Nucleus accumbens (tissue), 56 donors: ENCODE measurements around the gene RTP3.

Source experiments
- DNase-seq, 56 donors: peaks; one replicate each; lab custom pipeline; 2025; lab: John Stamatoyannopoulos, UW

Gene RTP3

DNA sequence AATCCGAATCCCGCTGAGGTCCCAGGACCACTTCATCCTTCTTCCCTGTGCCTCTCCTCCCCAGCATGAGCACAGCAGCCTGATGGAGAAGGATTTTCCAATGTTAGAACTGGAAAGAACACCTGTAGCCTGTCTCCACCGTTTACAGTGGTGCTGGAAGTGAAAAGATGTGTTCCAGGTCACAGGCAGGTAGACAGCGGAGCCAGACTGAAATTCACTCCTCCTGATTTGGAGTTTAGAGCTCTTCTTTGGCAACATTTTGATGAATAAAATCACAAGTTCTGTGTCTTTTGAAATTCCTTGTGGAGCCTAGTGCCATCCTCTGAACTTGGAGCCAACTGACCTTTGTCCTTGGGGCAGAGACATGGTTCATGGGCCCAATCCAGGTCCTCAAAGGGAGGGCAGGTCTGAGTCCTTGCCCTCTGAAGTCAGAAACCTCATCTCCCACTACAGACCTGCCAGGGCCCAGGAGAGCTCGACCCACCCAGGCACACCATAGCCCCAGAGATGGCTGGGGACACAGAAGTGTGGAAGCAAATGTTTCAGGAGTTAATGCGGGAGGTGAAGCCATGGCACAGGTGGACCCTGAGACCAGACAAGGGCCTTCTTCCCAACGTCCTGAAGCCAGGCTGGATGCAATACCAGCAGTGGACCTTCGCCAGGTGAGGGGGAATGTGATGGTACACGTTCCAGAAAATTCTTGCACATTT is at the start of gene RTP3:
RTP3 (plus strand) TSS at position 421 of the 710 bp plus-strand sequence; CDS start at position 508, 87 bp downstream.
- DNase-seq, result no peak

DNA sequence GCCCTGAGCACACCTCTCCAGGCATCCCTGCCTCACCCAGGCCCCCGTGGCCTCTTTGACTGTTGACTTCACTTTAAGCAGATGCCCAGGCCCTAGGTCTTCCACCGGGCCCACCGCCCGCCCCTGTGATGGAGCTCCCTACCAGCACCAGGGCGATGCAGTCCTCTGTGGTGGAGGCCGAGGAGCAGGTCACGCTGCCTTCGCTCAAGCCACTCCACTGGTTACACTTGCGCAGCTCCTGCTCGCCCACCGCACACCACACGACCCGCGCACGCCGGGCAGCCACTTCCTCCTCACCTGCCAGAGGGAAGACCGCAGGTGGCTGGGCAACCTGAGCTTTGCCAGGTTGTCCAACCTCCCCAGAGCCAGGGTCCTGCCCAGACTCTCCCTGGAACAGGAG is 49.1 kb upstream of the RTP3 start:
- DNase-seq, result no peak

DNA sequence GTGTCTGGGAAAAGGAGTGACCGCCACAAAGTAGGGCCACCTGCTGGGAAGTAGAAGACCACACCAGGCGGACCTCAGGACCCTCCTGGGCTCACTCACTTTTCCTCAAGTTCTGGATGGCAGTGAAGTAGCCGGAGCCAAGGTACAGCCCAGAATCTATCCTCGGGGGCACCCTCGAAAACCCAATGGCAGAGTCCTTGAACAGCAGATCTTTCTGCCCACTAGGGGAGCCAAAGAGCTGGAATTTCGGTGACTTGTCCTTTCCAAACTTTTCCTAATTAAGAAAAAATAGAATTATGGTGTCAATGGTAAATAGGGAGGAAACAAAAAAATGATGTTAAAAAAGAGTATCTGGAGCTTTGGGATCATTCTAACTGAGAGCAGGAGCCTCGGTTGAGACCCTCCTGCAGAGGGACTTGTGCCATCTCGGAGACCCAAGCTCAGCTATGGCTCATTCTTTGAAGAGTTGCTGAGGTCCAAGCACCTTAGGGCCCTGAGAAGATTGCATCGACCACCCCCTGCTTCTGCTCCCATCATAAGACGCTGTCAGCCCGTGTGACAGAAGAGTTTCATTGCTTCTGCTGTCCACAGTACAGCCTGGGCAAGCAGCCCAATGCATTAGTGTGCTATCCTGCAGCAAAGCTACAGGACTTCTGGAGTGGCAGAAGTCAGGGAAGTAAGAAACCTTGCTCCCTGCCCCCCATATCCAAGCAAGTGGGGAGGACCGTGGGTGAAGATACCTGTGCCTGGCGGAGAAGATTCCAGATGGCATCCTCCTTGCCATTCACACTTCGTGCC is 47.8 kb upstream of the RTP3 start:
- DNase-seq, result no peak

DNA sequence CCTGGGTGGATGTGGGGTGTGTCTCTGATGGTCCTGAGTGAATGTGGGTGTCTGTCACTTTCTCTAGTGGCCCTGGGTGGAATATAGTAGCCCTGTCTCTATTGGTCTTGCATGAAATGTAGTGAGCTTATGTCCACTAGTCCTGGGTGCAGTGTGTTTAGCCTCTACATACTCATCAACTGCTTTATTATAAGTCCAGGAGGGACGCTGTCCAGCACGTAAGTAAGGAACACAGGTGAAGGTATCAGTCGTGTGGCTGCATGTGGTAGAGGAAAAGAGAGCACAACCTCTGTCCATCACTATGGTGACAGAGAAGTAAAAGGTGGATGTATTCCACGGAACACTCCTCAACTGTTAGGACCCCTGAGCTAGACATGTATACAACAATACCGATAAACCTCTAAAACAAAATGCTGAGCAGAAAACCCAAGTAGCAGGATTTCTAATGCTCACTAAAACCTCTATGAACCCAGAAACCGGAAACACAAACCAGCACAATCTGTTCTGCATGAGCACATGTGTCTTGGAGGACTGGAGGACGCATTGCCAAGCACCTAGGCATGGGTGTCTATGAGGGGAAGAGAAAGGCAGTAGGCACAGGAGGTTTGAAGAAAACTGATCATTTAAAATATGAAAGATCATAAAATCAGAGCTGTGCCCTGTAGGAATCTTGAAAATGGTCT is 44.1 kb upstream of the RTP3 start:
- DNase-seq, result no peak

DNA sequence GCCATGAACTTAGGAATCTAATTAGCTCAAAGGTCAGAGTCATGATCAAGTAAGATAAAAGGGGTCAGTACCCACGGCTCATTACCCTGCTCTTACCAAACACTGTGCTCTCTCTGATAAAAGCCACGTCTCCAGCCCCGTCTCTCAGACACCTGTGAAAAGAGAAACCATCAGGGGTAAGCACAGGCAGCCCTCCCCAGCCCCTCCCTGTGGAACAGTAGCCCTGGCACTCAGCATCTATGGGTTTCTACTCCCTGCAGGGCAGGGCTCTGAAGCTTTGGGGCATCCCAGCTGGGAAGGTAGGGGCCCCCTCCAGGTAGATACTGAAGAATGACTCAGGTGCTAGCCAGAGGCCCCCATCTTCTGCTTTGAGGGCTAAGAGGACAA is 43.6 kb upstream of the RTP3 start:
- DNase-seq, result no peak

DNA sequence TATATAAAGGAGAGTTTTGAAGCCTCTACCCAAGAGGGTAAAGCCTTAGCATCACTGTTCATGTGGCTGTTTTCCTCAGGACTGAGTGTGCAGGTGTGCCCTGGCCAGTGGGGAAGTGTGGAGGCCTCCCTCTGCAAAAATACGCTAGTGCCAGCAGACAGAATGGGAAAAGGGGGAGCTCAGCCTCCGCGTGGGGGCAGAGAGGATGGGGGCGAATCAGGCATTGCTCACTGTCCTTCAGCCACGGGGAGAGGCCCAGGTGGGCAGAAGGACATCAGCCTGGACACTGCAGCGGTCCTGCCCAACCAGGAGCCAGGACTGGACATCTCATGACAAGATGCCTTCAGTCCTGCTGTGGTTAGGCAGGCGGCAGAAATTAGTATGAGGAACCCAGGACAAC is 43.2 kb upstream of the RTP3 start:
- DNase-seq, result no peak

DNA sequence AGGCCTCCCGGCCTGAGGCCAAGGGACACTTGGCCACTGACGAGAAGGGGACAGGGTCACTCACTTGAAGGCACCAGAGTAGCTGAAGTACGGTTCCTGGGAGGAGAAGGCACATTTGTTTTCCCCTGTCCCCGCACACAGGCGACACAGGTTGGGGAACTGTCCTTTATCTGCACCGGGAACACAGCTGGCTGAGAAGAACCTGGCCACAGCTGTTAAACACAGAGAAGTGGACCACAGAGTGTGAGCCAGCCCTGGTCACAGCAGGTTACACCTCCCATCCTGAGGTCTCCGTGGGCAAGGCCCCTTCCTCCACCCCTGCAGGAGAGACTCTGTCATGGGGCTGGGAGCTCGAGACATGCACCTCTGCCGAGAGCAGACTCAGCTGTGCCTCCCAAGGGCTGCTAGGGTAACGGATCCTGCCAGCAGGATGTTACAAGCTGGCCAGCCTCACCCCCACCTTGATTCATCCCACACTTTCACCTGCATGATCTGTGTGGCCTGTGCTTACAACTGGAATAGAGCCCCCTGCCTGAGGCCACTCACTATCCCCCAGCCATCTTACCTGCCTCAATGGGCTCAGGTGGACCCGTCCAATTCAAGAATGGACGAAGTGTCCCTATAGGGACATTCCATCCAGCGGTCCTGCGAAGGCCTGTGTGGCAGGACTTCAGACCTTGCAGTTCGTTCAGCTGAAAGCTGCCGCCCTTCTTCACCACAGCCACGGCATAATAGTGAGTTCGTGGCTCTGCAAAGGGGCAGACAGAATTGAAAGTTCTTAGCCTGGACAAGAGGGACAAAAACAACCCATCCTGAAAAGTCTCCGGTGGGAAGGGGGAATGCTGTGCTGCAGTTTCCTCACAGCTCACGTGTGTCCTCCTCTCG is 42.3 kb upstream of the RTP3 start:
- DNase-seq, result no peak

DNA sequence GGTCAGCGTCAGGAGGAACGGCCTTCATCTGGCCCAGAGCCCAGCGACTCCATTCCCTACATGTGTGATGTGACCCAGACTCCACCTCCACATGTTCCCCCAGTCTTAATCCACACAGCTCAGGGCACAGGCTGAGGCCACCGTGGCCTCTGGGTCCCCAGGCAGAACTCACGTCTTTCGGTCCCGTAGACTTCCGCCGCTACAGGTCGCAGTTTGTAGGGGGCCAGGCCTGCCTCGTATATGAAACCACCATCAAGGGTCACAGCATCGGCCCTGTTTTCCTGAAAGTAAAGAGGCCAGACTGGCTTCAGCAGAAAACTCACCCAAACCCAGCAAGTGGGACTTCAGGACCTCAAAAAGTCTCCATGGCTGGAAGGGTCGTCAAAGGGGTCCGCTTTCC is 41.7 kb upstream of the RTP3 start:
- DNase-seq, result no peak

DNA sequence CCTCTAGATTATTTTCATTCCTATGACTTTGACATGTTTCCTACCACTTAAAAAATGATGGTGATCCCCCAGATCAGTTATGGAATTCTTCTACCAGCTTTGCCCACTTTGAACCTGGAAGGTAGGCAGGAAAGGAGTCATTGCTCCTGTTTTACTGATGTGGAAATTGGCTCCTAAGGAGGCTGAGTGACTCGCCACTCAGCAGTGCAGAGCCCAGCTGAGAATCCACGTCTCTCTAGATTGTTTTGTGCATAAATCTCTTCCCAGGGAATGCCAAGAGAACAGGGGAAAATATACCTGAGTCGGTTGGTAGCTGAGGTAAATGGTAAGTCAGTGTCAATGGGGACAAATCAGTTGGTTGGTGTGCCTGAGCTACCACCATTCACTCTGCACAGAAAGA is 37.7 kb upstream of the RTP3 start:
- no peak for DNase-seq

DNA sequence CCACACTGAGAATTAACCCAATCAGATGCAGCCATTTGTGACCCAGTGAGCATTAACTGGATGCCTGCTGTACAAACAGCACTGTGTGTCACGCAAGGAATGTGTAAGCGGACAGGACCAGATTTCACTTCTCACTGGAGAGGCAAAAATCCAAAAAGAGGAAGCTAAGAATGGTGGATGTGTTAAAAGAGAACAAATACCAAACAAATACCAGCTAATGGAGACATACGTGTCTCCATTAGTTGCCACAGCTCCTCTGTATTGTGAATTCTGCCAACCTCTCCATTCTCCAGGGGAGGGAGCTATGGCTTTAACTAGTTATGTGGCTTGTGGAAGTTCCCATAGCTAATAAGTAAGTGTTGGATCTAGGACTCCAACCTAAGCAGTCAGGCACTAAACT is 35.7 kb upstream of the RTP3 start:
- no peak for DNase-seq

DNA sequence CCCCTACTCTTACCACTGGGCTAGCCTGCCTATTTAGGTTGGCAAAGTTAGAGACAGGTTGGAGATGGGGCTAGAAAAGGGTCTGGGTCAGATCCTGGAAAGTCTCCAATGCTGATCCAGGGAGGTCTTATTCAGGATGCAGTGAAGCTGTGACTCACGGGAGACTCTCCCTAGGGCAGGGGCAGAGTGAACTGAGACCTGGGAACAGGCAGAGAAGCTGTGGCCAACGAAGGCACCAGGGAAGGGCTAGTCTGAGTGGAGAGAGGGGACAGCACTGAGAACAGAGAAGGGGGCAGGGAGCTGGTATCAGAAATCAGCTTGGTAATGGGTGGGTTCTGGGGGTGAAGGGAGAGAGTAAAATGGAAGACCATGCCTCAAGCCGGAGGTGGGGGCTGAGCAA is 35.3 kb upstream of the RTP3 start:
- no peak for DNase-seq

DNA sequence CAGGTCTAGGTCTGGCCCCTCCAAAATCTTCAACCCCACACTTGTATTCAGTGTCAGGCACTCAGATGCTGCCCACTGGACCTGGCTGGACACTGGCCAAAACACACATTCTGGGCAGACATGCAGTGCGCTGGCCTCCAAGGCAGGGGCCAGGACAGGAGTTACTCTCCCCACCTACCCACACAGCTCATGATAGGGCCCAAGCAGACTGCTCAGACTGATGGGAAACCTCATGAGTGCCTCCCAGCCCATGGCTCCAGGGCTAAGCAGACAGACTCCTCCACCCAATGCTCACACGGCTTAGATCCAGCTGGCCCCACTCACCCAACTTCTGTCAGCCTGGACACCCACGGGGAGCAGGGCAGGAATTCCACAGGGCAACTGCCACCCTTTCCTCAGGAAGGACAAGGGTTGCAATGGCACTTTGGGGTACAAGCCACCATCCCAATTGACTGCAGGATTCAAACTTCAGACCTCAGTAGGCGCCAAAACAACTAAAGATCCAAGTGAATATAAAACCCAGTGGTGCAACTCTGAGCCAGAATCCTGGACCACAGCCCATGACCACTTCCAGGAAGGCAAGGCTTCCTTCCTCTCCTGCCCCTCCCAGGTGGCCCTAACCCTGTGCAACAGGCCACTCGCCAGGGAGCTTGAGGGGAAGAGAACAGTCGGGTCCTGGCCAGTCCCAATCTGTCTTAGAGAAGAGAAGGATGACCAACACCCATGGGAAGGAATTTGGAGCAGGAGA is 34.5 kb upstream of the RTP3 start:
- DNase-seq, result no peak

DNA sequence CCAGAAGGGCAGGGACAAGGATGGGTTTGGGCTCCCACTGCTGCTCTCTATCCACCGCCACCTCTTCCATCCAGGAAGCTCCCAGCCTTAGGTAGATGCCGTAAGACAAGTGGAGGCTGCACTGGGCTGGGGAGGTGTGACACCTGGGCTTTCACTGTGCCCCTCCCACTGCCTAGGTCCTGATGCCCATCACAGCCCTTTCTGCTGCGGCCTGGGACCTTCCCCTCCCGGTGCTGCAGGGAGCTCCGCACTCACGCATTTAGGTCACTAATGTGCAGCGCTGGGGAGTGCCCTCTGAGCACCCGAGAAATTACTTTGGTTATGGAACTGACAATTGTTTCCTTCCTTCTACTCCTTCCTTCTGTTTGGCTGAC is 33.9 kb upstream of the RTP3 start:
- DNase-seq, result no peak

DNA sequence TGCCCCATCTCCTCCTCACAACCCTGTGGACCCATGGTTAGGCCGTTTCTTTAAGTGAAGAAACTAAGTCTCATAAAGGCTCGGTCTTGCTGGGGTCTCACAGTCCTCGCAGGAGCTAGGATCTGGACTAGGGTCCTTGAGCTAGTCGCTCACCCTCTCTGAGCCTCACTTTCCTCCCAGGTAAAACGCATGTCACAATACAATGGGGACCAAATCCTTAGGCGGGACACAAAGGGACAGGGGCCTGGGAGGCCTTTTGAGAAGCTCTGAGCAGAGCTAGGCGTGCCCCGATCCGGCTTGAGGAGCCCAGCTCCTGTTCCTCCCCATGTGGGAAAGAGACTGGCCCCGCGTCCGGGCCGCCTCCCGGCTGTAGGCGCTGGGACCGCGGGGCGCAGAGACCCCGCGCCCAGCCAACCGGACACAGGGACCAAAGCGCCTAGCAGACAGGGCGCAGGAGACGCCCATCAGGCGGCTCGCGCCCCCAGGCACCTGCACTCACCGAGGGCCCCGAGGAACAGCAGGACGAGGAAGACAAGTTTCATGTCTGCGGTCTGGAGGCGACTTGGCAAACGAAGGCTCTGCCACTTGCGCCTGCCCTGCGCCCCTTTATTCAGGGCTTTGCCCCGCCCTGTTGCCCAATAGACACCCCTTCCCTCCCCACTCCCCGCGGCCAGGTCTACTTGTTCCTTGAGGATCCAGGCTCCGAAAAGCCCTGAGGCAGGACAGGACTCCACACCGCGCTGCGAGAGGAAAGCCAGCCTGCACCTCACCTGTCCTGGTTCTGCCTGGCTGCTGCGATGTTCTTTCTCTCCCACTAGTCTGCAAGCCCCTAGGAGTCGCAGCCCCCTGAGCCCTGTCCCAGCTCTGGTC is 33.2 kb upstream of the RTP3 start, which contains the start of gene LTF:
LTF (minus strand) TSS at position 580 of the 870 bp plus-strand sequence; CDS start at position 542, 38 bp downstream.
- no peak for DNase-seq

DNA sequence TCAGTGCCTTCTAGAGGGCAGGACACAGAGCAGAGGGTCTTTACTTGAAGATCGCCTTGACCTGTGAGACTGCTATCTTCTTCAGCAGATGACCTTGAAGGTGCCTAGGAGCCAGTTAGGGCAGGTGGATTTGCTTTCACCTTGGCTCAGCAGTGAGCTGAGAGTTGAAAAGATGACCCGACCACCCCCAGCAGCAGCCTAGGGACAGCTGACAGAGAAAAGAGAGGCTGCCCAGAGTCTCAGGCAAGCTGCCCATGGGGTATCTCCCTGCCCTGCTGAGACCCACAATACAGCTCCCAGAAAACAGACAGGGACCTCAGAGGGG is 32.6 kb upstream of the RTP3 start:
- no peak for DNase-seq

DNA sequence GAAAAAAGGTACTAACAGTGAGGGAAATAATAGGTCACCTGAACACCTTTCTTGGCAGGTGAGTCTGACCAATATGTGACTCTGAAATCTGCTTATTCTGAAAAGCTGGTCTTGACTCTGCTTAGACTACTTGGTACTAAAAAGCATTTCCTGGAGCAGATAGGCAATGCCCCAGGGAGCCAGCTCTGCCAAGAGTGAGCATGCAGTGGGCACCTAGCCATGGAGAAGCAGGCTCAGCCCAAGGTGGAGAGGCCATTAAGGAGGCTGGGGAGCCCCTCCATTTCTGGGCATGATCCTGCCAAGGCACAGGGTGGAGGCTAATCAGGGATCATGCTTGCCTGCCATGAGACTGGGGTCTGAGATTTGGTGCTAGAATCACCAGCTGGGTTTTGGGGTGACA is 31.5 kb upstream of the RTP3 start:
- no peak for DNase-seq

DNA sequence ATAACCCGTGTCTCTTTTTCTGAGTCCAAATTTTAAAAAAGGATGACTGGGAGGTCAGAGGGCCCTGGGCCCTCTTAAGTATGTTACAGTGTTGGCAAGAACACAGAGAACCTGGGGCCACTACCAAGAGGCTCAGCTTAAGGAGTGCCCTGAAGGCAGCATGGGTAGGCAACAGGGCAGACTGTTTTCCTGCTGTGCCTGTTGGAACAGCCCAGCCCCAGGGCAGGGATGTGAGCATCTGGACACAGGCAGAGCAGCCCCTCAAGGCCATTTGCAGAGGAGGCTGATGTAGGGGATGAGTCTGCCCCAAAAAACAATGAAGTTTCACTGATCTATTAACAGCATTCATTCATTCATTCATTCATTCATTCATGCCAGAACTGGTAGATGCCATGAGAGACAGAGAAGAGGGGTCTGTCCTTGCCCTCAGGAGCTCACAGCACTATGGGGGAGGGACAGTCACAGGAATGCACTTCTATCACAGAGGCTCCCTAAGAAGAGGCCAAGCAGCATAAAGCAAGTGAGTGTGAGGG is 30.8 kb upstream of the RTP3 start:
- no peak for DNase-seq

DNA sequence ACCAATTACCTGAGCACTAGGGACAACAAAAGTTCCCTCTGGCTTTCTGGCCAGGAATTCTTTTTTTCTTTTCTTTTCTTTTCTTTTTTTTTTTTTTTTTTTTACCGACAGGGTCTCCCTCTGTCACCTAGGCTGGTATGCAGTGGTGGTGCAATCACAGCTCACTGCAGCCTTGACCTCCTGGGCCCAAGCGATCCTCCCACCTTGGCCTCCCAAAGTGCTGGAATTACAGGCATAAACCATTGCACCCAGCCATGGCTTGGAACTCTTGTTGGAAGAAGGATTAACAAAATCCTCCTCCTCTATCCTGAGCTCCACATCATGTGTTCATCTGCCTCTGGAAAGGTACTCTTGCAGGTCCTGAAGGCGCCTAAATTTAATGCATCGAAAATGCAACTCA is 30.2 kb upstream of the RTP3 start:
- no peak for DNase-seq
